Upper lobe of right lung (tissue), 1 donor: ENCODE results near the gene ABCA2. TPM values are rescaled to one million over a fixed set of nuclear protein-coding genes. Genes with fewer than 3 reads are reported as not detected.

Source experiments
- ATAC-seq: fragments of 200-7000 bp; cut with Tn5 transposase; one replicate; pipeline ENCODE4 v1.9.1; 2020; ENCODE audit warnings: mild to moderate bottlenecking, moderate library complexity
- DNase-seq: peaks from one replicate; pipeline ENCODE4 v3.0.0-alpha.2; 2020
- H3K27ac ChIP-seq: fragments of 200-600 bp; one replicate; pipeline ENCODE4 v1.8.0; 2022
- H3K27me3 ChIP-seq: fragments of 200-600 bp; one replicate; pipeline ENCODE4 v1.8.0; 2022; ENCODE audit warnings: mild to moderate bottlenecking
- H3K36me3 ChIP-seq: fragments of 200-600 bp; one replicate; pipeline ENCODE4 v1.8.0; 2022
- H3K4me1 ChIP-seq: fragments of 200-600 bp; one replicate; pipeline ENCODE4 v1.8.0; 2022
- H3K4me3 ChIP-seq: fragments of 200-600 bp; one replicate; pipeline ENCODE4 v1.8.0; 2022; ENCODE audit warnings: mild to moderate bottlenecking
- H3K9me3 ChIP-seq: fragments of 200-600 bp; one replicate; pipeline ENCODE4 v1.8.0; 2022
- CTCF ChIP-seq: fragments of 200-600 bp; IDR thresholded peaks from one replicate; pipeline ENCODE4 v1.8.0; 2022; ENCODE audit warnings: antibody characterized with exemption
- intact Hi-C: fragments of 100-400 bp; cut with DNase I; formaldehyde crosslinking; loops from one replicate; pipeline ENCODE4 v1.11.0; 2022
- total RNA-seq: library from RNA; stranded (reverse); fragmentation: NEBNext Ultra II Directional; extraction: Animal tissue kit (Norgen Biotek cat#: 25700); gene quantifications from one replicate; pipeline ENCODE4 v1.2.1, GENCODE V29; 2021
- donor health status: DM: no; HTN: yes; CAD: no; lungs with severe emphysema.

The ABCA2 gene
- total RNA-seq, 1 donor from 2014 or later = 44.3 TPM

- no peak for DNase-seq
- H3K4me3 ChIP-seq = no peak overlapping the region
- TF ChIP-seq CTCF = no peak
These were observed 64.7 kb downstream of the ABCA2 start for GRCh38 chr9:136963341-136963740.

GRCh38 chr9:136962701-136963248, 65.3 kb downstream of the ABCA2 start:
- peaks cover 15% of the 10 kb centered on the region for H3K4me1 ChIP-seq
- H3K36me3 ChIP-seq = no peaks in the 10 kb centered on the region
- no peak overlapping the region for H3K27ac ChIP-seq
- H3K27me3 ChIP-seq = no peaks in the 10 kb centered on the region
- H3K4me3 ChIP-seq = no peak overlapping the region
- ATAC-seq (no peak), DNase-seq (no peak)
- H3K9me3 ChIP-seq = no peaks in the 10 kb centered on the region
- TF ChIP-seq CTCF = no peak
- intact Hi-C loops = no loop called here

More at GRCh38 chr9:136963341-136963740, 64.7 kb downstream of the ABCA2 start:
- Histone ChIP-seq H3K36me3 (no peaks in the 10 kb centered on the region), H3K27ac (no peak overlapping the region), H3K9me3 (no peaks in the 10 kb centered on the region), H3K27me3 (no peaks in the 10 kb centered on the region), H3K4me1 (peaks cover 15% of the 10 kb centered on the region)
- intact Hi-C loops = no loop called here
- ATAC-seq = no peak

GRCh38 chr9:136962163-136962562, 65.9 kb downstream of the ABCA2 start:
- intact Hi-C loops = no loop called here
- Histone ChIP-seq H3K27ac (no peak overlapping the region), H3K4me1 (peaks cover 15% of the 10 kb centered on the region), H3K4me3 (no peak overlapping the region), H3K36me3 (no peaks in the 10 kb centered on the region), H3K27me3 (no peaks in the 10 kb centered on the region), H3K9me3 (no peaks in the 10 kb centered on the region)
- ATAC-seq (no peak), DNase-seq (no peak)
- TF ChIP-seq CTCF = no peak

GRCh38 chr9:136961279-136962065, 66.6 kb downstream of the ABCA2 start:
- Histone ChIP-seq H3K4me1 (peaks cover 15% of the 10 kb centered on the region), H3K4me3 (no peak overlapping the region), H3K27ac (peak overlapping the region; percentile 6), H3K27me3 (no peaks in the 10 kb centered on the region), H3K9me3 (no peaks in the 10 kb centered on the region), H3K36me3 (no peaks in the 10 kb centered on the region)
- intact Hi-C loops = no loop called here
- TF ChIP-seq CTCF = no peak
- DNase-seq (no peak), ATAC-seq (peak; percentile 7)

GRCh38 chr9:136960938-136961275, 67.1 kb downstream of the ABCA2 start:
- Histone ChIP-seq H3K36me3 (no peaks in the 10 kb centered on the region), H3K27ac (no peak overlapping the region), H3K4me3 (no peak overlapping the region), H3K27me3 (no peaks in the 10 kb centered on the region), H3K9me3 (no peaks in the 10 kb centered on the region), H3K4me1 (peaks cover 9% of the 10 kb centered on the region)
- ATAC-seq (no peak), DNase-seq (no peak)
- no peak for TF ChIP-seq CTCF
- intact Hi-C loops = no loop called here
